Effector memory CD8-positive, alpha-beta T cell (primary cell): ENCODE data around the gene MS4A6A.
"Not testable (repeated sequence)": the region's sequence is repeated elsewhere in the genome, so short reads cannot be mapped to it uniquely, and the experiment has no call there.

Experiments
- ATAC-seq: fragments of 150-1000 bp; cut with Tn5 transposase; replicated peaks from 2 replicates; pipeline ENCODE4 v1.10.0; 2021; ENCODE audit warnings: mild to moderate bottlenecking, moderate library complexity
- DNase-seq, 3 experiments: peaks; one replicate each; pipeline ENCODE4 v3.0.0; 2021
- H3K27ac Mint-ChIP-seq, 2 donors: one replicate each; pipeline ENCODE4 v1.8.0; 2022; ENCODE audit warnings: mild to moderate bottlenecking in 2 of 2, mixed read lengths in 2 of 2, moderate library complexity in 2 of 2
- H3K27me3 Mint-ChIP-seq, 2 donors: one replicate each; pipeline ENCODE4 v1.8.0; 2022; ENCODE audit warnings: mixed read lengths in 2 of 2
- H3K36me3 Mint-ChIP-seq: one replicate; pipeline ENCODE4 v1.8.0; 2022; ENCODE audit warnings: mild to moderate bottlenecking, moderate library complexity, mixed read lengths; ENCODE audit not compliant: insufficient read depth
- H3K4me1 Mint-ChIP-seq, 2 donors: one replicate each; pipeline ENCODE4 v1.8.0; 2022; ENCODE audit warnings: low read depth in 2 of 2, mixed read lengths in 2 of 2
- H3K4me3 Mint-ChIP-seq, 2 donors: one replicate each; pipeline ENCODE4 v1.8.0; 2022; ENCODE audit warnings: mild to moderate bottlenecking in 2 of 2, mixed read lengths in 2 of 2, moderate library complexity in 2 of 2
- H3K9me3 Mint-ChIP-seq, 2 donors: one replicate each; pipeline ENCODE4 v1.8.0; 2022; ENCODE audit warnings: mixed read lengths in 2 of 2
- total RNA-seq, 9 experiments: gene quantifications; one replicate each; lab custom pipeline; 2026; lab: John Stamatoyannopoulos, UW

MS4A6A gene, protein sequence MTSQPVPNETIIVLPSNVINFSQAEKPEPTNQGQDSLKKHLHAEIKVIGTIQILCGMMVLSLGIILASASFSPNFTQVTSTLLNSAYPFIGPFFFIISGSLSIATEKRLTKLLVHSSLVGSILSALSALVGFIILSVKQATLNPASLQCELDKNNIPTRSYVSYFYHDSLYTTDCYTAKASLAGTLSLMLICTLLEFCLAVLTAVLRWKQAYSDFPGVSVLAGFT
- 0.03 to 2.3 (median 0.52) reads per million in 9 experiments for total RNA-seq

DNA sequence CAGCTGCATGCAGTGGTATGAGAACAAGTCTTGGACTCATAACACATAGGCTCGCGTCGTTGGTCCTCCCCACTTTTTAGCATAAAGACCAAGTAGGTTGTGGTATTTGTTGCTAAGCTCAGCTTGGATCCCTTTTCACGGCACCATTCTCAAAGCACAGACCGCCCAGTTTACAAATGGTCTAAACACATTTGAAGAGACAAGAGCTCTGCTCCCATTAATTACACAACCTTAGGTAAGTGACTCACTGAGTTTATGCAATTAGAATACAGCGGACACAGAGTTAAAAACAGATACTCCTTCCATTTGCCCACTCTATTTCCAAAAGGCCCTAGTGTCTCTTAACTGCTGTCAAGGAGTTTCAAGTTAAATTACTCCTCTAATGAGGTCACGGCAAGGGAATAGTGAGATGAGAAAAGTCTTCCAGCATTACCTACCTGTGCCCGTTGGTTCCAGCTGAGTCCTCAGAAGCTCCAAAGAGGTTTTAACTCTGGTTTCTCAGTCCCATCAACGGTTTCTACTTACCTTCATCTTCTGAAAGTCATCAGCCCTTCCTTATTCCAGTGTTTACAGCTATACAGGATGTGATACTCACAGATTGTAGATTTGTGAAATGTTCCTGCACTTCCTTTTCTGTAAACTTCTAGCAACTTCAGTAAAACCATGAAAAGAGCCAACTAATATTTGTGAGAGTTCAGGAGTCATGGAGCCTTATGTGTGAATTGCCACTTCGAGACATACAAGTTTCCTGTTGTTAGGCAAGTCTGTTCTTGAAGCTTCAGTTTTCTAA is at the start of gene MS4A6A:
MS4A6A (minus strand) TSS at position 543 of the 790 bp plus-strand sequence. CDS start 1,356 bp downstream, outside the sequence.
- no peaks in the 10 kb centered on the region for H3K4me1 Mint-ChIP-seq
- H3K27ac Mint-ChIP-seq, result no peak within 1 kb of the TSS
- DNase-seq (no peak), ATAC-seq (no peak)
- H3K4me3 Mint-ChIP-seq, result no peak within 1 kb of the TSS
- H3K36me3 Mint-ChIP-seq, result peaks cover 3% of the 10 kb centered on the region
- H3K9me3 Mint-ChIP-seq, result peaks cover 0 to 1% of the 10 kb centered on the region in 2 donors
- H3K27me3 Mint-ChIP-seq, result peaks cover 17 to 52% of the 10 kb centered on the region in 2 donors

DNA sequence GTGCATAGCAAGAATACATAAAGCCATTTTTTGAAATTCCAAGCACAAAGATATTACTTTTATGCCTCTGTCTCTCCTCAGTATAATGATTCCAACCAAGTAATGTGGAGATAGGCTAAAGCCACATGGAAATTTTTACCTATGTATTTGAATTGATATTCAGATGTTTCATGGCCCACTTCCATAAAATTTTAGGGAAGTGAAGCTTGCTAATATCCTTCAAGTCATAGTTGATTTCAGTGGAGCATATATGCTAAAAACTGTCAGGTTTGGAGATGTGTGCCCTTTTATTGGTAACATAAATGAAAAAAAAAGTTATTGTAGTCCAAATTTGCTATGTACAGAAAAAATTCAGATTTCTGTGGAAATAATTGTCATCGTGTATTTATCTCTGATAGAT is 47.8 kb upstream of the MS4A6A start:
- peaks cover 10 to 18% of the 10 kb centered on the region in 2 donors for H3K27me3 Mint-ChIP-seq
- ATAC-seq, result no peak
- DNase-seq, result no peak
- H3K27ac Mint-ChIP-seq, result no peak overlapping the region
- no peaks in the 10 kb centered on the region for H3K4me1 Mint-ChIP-seq
- H3K9me3 Mint-ChIP-seq, result no peaks in the 10 kb centered on the region
- no peak overlapping the region for H3K4me3 Mint-ChIP-seq
- H3K36me3 Mint-ChIP-seq, result no peaks in the 10 kb centered on the region

DNA sequence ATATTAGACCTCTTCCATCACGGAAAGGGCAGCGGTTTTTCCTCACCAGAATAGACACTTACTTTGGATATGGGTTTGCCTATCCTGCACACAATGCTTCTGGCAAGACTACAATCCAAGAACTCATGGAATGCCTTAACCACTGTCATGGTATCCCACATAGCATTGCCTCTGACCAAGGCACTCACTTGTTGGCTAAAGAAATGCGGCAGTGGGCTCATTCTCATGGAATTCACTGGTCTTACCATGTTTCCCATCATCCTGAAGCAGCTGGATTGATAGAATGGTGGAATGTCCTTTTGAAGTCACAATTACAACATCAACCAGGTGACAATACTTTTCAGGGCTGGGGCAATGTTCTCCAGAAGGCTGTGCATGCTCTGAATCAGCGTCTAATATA is 39.3 kb upstream of the MS4A6A start:
- Mint-ChIP-seq H3K27ac (no peak overlapping the region), H3K27me3 (peaks cover 9 to 37% of the 10 kb centered on the region in 2 donors), H3K4me1 (no peaks in the 10 kb centered on the region), H3K4me3 (no peak overlapping the region), H3K36me3 (no peaks in the 10 kb centered on the region), H3K9me3 (no peaks in the 10 kb centered on the region)
- DNase-seq (no peak), ATAC-seq (no peak)

DNA sequence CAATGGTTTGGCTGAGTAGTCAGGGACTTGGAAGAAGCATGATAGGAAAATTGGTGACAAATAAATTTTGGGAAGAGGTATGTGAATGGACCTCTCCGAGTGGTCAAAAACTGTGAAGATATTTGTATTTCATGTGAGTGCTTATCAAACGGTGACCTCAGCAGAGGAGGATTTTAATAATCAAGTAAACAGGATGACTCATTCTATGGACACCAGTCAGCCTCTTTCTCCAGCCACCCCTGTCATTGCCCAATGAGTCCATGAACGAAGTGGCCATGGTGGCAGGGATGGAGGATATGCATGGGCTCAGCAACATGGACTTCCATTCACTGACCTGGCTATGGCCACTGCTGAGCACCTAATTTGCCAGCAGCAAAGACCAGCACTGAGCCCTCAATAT is 38.8 kb upstream of the MS4A6A start:
- H3K4me3 Mint-ChIP-seq, result no peak overlapping the region
- no peaks in the 10 kb centered on the region for H3K9me3 Mint-ChIP-seq
- H3K36me3 Mint-ChIP-seq, result no peaks in the 10 kb centered on the region
- DNase-seq, result no peak
- ATAC-seq, result no peak
- H3K4me1 Mint-ChIP-seq, result no peaks in the 10 kb centered on the region
- peaks cover 9 to 37% of the 10 kb centered on the region in 2 donors for H3K27me3 Mint-ChIP-seq
- no peak overlapping the region for H3K27ac Mint-ChIP-seq

DNA sequence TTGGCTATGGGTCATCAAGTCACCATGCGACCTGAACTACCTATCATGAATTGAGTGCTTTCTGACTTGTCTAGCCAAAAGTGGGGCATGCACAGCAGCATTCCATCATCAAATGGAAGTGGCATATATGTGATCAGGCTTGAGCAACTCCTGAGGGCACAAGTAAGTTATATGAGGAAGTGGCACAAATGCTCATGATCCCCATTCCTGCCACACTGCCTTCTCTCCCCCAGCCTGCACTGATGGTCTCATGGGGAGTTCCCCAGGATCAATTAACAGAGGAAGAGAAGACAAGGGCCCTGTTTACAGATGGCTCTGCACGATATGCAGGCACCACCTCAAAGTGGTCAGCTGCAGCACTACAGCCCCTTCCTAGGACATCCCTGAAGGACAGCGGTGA is 38.3 kb upstream of the MS4A6A start:
- ATAC-seq (no peak), DNase-seq (no peak)
- Mint-ChIP-seq H3K4me3 (no peak overlapping the region), H3K27me3 (peaks cover 9 to 37% of the 10 kb centered on the region in 2 donors), H3K27ac (no peak overlapping the region), H3K9me3 (no peaks in the 10 kb centered on the region), H3K4me1 (no peaks in the 10 kb centered on the region), H3K36me3 (no peaks in the 10 kb centered on the region)

DNA sequence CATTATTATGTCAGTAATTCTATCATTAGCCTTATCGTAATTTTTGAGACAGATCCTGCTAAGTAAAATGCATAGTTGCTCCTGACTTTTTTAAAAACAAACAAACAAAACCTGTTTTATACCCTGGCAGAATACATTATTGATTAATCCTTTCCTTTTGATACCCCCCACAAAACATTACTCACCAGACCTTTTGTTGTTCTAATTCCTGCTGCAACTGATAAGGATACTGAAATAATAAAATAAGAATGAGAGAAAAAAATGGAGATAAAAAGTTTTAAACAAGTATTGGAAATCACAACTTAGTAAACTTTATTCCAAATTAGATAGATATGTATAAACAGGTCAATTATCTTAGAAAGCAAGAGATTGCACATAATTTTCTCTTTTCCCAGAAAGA is 31.5 kb upstream of the MS4A6A start:
- Mint-ChIP-seq H3K9me3 (no peaks in the 10 kb centered on the region), H3K4me1 (no peaks in the 10 kb centered on the region), H3K4me3 (no peak overlapping the region), H3K27ac (no peak overlapping the region), H3K36me3 (no peaks in the 10 kb centered on the region), H3K27me3 (peaks cover 17 to 28% of the 10 kb centered on the region in 2 donors)
- no peak for ATAC-seq
- no peak for DNase-seq

DNA sequence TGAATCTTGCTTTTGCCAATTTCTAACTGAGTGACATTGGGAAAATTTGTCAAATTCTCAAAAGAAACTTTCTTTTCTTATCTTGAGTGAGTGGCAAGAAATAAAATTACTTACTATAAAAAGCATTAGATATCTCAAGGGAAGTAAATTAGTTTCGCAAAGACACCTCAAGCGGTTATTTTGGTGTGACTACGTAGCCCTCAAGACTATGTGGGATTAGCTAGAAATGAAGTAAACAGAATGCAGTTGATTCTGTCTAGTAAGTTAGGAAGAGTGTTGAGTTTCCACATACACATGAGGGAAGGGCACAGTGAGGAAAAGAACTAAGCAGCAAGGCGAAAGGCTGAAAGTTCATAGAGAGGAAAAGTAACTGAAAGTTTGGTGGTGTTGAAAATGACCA is 28.3 kb upstream of the MS4A6A start:
- ATAC-seq (no peak), DNase-seq (no peak)
- Mint-ChIP-seq H3K27me3 (peaks cover 17 to 24% of the 10 kb centered on the region in 2 donors), H3K9me3 (no peaks in the 10 kb centered on the region), H3K36me3 (no peaks in the 10 kb centered on the region), H3K4me1 (no peaks in the 10 kb centered on the region), H3K27ac (no peak overlapping the region), H3K4me3 (no peak overlapping the region)

DNA sequence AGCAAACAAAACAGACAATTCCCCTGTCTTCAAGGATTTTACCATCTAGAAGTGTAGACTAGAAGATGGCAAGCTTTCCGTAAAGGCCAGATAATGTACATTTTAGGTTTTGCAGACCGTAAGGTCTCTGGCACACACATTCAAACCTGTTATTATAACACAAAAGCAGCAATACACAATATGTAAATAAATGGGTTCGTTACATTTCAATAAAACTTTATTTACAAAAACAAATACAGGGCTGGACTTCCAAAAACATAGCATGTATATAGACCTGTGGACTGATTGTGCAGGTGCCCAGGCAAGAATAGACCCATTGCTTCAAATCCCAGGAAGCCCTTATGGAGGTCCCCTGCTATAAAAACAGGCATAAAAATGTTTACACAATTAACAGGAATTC is 27.1 kb upstream of the MS4A6A start:
- ATAC-seq (no peak), DNase-seq (no peak)
- no peaks in the 10 kb centered on the region for H3K36me3 Mint-ChIP-seq
- peaks cover 17 to 30% of the 10 kb centered on the region in 2 donors for H3K27me3 Mint-ChIP-seq
- H3K9me3 Mint-ChIP-seq, result no peaks in the 10 kb centered on the region
- no peak overlapping the region for H3K27ac Mint-ChIP-seq
- H3K4me1 Mint-ChIP-seq, result no peaks in the 10 kb centered on the region
- no peak overlapping the region for H3K4me3 Mint-ChIP-seq

DNA sequence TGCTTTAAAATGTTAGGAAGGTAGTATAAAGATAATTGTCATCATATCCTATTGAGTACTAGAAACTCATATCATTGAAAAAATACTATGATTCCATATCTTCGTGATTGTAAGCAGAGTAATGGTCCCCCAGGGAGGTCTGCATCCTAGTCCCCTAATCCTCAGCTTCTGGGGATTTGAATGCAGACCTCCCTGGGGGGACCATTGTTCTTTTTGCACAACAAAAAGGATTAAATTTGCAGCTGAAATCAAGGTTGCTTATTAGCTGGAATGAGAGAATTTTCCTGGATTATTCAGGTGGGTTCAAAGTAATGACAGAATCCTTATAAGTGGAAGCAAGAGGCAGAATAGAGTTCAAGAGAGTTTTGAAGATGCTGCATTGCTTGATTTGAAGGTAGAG is 26.1 kb upstream of the MS4A6A start:
- Mint-ChIP-seq H3K4me3 (no peak overlapping the region), H3K27me3 (peaks cover 17 to 25% of the 10 kb centered on the region in 2 donors)

DNA sequence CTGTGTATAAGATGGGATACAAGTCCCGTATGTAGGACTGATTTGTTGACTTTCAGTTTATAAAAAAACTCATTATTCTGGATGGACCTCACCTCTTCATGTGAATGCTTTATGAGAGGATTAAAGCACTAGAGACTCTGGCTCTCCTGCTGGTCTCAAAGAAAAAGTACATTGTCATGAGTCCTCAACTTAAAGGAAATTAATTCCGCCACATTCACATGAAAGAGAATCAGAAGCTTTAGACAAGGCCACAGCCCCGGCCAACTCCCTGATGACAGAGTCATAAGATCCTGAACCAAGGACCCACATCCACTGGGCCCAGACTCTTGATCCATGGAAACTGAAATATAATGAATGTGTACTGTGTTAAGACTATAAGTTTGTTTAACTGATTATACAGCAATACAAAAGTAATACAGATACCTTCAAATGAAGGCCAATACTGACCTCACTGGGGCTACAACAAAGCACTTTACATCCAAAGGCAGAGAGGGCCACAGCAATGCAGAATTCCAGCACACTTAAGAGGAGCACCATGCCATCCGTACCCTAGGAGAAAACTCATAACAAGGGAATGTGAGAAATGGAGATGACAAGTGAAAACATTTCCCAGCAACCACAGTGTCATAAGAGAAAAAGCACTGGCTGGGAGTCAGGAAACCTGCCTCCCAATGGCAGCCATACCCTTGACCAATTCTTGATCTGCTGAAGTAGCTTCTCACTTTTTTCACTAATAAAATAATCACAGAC is 25.4 kb upstream of the MS4A6A start:
- Mint-ChIP-seq H3K36me3 (no peaks in the 10 kb centered on the region), H3K9me3 (no peaks in the 10 kb centered on the region)

More for the DNA sequence above, 26.1 kb upstream of the MS4A6A start:
- H3K9me3 Mint-ChIP-seq, result no peaks in the 10 kb centered on the region
- H3K36me3 Mint-ChIP-seq, result no peaks in the 10 kb centered on the region
- H3K4me1 Mint-ChIP-seq, result no peaks in the 10 kb centered on the region
- ATAC-seq (no peak), DNase-seq (no peak)
- H3K27ac Mint-ChIP-seq, result no peak overlapping the region

DNA sequence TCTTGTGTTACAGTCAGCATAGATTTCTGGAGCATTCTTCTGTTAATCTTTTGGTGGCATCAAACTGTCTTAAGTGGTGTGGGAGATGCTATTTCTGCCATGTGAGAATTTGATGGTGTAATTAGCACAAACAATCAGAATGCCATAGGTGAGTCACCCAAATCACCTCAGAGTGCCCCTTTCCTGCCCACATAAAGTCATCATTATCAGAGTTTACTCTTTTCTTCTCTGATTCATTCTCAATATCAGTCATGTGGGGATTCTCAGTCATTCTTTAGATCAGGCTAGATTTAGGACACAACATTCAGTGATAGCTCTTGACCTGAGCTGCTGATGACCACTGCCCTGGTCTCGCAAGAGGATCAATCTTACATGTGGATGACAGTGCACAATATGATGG is 23.7 kb upstream of the MS4A6A start:
- no peak for DNase-seq
- Mint-ChIP-seq H3K4me1 (no peaks in the 10 kb centered on the region), H3K27me3 (peaks cover 17% of the 10 kb centered on the region in 2 donors), H3K4me3 (no peak overlapping the region), H3K27ac (no peak overlapping the region), H3K9me3 (no peaks in the 10 kb centered on the region), H3K36me3 (no peaks in the 10 kb centered on the region)
- ATAC-seq, result no peak

More for the DNA sequence above, 25.4 kb upstream of the MS4A6A start:
- DNase-seq, result no peak
- Mint-ChIP-seq H3K4me3 (no peak overlapping the region), H3K27ac (no peak overlapping the region), H3K4me1 (no peaks in the 10 kb centered on the region), H3K27me3 (peaks cover 17 to 22% of the 10 kb centered on the region in 2 donors)
- ATAC-seq, result no peak

DNA sequence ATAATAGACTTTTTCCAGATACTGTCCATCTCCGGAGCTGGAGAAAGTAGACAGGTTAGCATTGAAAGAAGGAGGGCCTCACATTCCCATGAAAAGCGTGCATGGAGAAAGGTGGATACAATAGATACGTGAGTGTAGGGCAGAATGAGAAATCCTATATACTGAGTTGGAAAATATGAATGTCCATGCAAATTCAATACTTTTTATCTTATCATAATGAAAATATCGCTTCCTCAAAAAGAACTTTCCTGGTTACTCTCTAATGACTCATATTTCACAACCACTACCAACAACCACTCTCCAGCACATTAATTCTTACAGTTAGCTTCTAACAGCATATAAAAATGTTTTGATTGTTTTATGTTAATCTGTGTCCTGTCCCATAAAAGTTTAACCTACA is 22.0 kb upstream of the MS4A6A start:
- Mint-ChIP-seq H3K9me3 (no peaks in the 10 kb centered on the region), H3K4me3 (no peak overlapping the region), H3K36me3 (no peaks in the 10 kb centered on the region), H3K27me3 (peaks cover 11 to 17% of the 10 kb centered on the region in 2 donors), H3K27ac (no peak overlapping the region), H3K4me1 (no peaks in the 10 kb centered on the region)
- DNase-seq (no peak), ATAC-seq (no peak)

DNA sequence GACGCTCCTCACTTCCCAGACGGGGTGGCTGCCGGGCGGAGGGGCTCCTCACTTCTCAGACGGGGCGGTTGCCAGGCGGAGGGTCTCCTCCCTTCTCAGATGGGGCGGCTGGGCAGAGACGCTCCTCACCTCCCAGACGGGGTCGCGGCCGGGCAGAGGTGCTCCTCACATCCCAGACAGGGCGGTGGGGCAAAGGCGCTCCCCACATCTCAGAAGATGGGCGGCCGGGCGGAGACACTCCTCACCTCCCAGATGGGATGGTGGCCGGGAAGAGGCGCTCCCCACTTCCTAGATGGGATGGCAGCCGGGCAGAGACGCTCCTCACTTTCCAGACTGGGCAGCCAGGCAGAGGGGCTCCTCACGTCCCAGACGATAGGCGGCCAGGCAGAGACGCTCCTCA is 18.5 kb upstream of the MS4A6A start:
- H3K27me3 Mint-ChIP-seq, result peaks cover 17 to 19% of the 10 kb centered on the region in 2 donors
- not testable (repeated sequence) for ATAC-seq, DNase-seq, H3K4me3 Mint-ChIP-seq, H3K36me3 Mint-ChIP-seq, H3K27ac Mint-ChIP-seq, H3K4me1 Mint-ChIP-seq, H3K9me3 Mint-ChIP-seq
